MM.1S (cell line): ENCODE results near the gene ANXA2R.
"Not testable (repeated sequence)": the region's sequence is repeated elsewhere in the genome, so short reads cannot be mapped to it uniquely, and the experiment has no call there.

Source experiments
- DNase-seq: peaks from one replicate; pipeline ENCODE4 v3.0.0-alpha.2; 2015
- H2AFZ ChIP-seq: fragments of 300-600 bp; sonication (generic); 2 replicates; pipeline ENCODE4 v1.6.0; 2016; ENCODE audit warnings: antibody characterized with exemption, low read length
- H3F3A ChIP-seq: fragments of 300-600 bp; sonication (generic); 2 replicates; pipeline ENCODE4 v1.6.1; 2016; ENCODE audit warnings: mild to moderate bottlenecking, antibody characterized with exemption, low read length, moderate library complexity, mixed read lengths; ENCODE audit not compliant: insufficient read depth
- H3K27ac ChIP-seq: fragments of 300-600 bp; sonication (generic); 2 replicates; pipeline ENCODE4 v1.5.1; 2016; ENCODE audit warnings: mild to moderate bottlenecking, low read length
- H3K27me3 ChIP-seq: fragments of 300-600 bp; sonication (generic); replicated peaks from 2 replicates; pipeline ENCODE4 v1.6.0; 2016; ENCODE audit warnings: low read length; ENCODE audit not compliant: insufficient read depth
- H3K36me3 ChIP-seq: fragments of 300-600 bp; sonication (generic); replicated peaks from 2 replicates; pipeline ENCODE4 v1.6.1; 2016; ENCODE audit warnings: mild to moderate bottlenecking, low read length, mixed read lengths; ENCODE audit not compliant: insufficient read depth
- H3K4me1 ChIP-seq: fragments of 300-600 bp; sonication (generic); 2 replicates; pipeline ENCODE4 v1.6.1; 2016; ENCODE audit warnings: low read length, mixed read lengths
- H3K4me2 ChIP-seq: fragments of 300-600 bp; sonication (generic); 2 replicates; pipeline ENCODE4 v1.6.0; 2016; ENCODE audit warnings: low read depth, low read length
- H3K4me3 ChIP-seq: fragments of 300-600 bp; sonication (generic); 2 replicates; pipeline ENCODE4 v1.5.1; 2016; ENCODE audit warnings: low read length, mixed read lengths
- H3K79me2 ChIP-seq: fragments of 300-600 bp; sonication (generic); 2 replicates; pipeline ENCODE4 v1.6.1; 2016; ENCODE audit warnings: mixed run types, low read length, mixed read lengths
- H3K9ac ChIP-seq: fragments of 300-600 bp; sonication (generic); 2 replicates; pipeline ENCODE4 v1.6.1; 2016; ENCODE audit warnings: low read length, mixed read lengths
- H3K9me2 ChIP-seq: fragments of 300-600 bp; sonication (generic); replicated peaks from 2 replicates; pipeline ENCODE4 v1.6.1; 2016; ENCODE audit warnings: mild to moderate bottlenecking, low read length, mixed read lengths; ENCODE audit not compliant: insufficient read depth
- H3K9me3 ChIP-seq: fragments of 300-600 bp; sonication (generic); replicated peaks from 2 replicates; pipeline ENCODE4 v1.6.1; 2016; ENCODE audit warnings: mild to moderate bottlenecking, low read length, mixed read lengths; ENCODE audit not compliant: insufficient read depth
- H4K20me1 ChIP-seq: fragments of 300-600 bp; sonication (generic); 2 replicates; pipeline ENCODE4 v1.6.1; 2016; ENCODE audit warnings: mild to moderate bottlenecking, low read length, moderate library complexity, mixed read lengths; ENCODE audit not compliant: insufficient read depth
- EZH2 ChIP-seq: fragments of 300-600 bp; sonication (generic); optimal IDR thresholded peaks from 2 replicates; pipeline ENCODE3; 2017; ENCODE audit warnings: low read depth, mild to moderate bottlenecking, antibody characterized with exemption, low read length, mixed read lengths
- EZH2phosphoT487 ChIP-seq: fragments of 300-600 bp; sonication (generic); IDR thresholded peaks from 2 replicates; pipeline ENCODE4 v1.6.1; 2018; ENCODE audit warnings: antibody characterized with exemption, low read length
- TF ChIP-seq, protein P1 (sequence below): fragments of 300-600 bp; sonication (generic); IDR thresholded peaks from 2 replicates; pipeline ENCODE4 v1.5.1; 2016; ENCODE audit warnings: antibody characterized with exemption, low read length, mixed read lengths

Gene ANXA2R, protein sequence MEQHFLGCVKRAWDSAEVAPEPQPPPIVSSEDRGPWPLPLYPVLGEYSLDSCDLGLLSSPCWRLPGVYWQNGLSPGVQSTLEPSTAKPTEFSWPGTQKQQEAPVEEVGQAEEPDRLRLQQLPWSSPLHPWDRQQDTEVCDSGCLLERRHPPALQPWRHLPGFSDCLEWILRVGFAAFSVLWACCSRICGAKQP

DNA sequence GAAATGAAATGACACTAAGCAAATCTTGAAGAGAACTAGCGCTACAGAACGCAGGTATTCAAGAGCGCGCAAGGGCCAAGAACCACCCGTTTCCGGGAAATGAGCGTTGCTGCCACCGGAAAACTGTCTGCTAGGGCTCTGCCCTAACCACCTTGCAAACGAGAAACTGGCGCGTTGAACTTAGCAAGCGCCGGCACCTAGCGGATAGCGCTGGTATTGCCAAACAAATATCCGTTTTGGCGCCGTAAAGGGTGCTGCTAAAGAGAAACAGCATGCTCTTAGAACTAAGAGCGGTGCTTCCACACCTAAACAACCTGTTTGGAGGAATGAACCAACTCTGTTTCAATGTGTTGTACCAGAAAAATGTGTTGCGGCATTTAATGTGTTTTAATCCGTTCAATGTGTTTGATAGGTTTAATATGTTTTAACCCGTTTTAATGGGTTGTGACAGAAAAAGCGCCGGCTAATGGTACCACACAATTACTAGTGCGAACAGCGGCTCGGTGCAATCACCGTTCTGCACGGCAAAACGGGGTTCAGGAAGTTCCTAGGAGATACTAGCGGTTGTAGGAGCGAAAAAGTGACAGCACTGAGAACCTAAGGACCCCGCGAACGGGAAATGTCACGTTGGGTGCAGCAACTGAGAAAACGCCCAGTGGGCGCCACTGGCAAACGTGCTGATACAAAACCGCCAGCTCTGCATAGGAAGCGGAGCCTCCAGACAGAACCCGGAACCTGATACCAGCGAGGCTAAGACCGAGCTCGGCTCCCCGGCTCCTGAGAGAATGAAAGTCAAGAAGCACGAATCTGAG, at the start of gene ANXA2R:
Gene ANXA2R (minus strand): TSS at position 33 of the 812 bp plus-strand sequence. CDS start 273 bp downstream, outside the sequence.
- H3K79me2 ChIP-seq: no peaks in the 10 kb centered on the region
- H3K4me2 ChIP-seq: peak within 1 kb of the TSS; percentile 78
- no peaks in the 10 kb centered on the region for H3K9me3 ChIP-seq
- H2AFZ ChIP-seq: peak within 1 kb of the TSS; percentile 76
- peaks cover 9% of the 10 kb centered on the region for H3K4me1 ChIP-seq
- TF ChIP-seq EZH2: no peak
- TF ChIP-seq, protein P1, sequence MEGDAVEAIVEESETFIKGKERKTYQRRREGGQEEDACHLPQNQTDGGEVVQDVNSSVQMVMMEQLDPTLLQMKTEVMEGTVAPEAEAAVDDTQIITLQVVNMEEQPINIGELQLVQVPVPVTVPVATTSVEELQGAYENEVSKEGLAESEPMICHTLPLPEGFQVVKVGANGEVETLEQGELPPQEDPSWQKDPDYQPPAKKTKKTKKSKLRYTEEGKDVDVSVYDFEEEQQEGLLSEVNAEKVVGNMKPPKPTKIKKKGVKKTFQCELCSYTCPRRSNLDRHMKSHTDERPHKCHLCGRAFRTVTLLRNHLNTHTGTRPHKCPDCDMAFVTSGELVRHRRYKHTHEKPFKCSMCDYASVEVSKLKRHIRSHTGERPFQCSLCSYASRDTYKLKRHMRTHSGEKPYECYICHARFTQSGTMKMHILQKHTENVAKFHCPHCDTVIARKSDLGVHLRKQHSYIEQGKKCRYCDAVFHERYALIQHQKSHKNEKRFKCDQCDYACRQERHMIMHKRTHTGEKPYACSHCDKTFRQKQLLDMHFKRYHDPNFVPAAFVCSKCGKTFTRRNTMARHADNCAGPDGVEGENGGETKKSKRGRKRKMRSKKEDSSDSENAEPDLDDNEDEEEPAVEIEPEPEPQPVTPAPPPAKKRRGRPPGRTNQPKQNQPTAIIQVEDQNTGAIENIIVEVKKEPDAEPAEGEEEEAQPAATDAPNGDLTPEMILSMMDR: peak; percentile 78
- peak within 1 kb of the TSS; percentile 69 for H3K4me3 ChIP-seq
- H3K9ac ChIP-seq: peak within 1 kb of the TSS; percentile 88
- H3K27ac ChIP-seq: peak within 1 kb of the TSS; percentile 96
- H3K9me2 ChIP-seq: no peaks in the 10 kb centered on the region
- DNase-seq: peak; percentile 98
- H4K20me1 ChIP-seq: no peaks in the 10 kb centered on the region
- H3F3A ChIP-seq: peaks cover 65% of the 10 kb centered on the region
- H3K36me3 ChIP-seq: no peaks in the 10 kb centered on the region
- no peaks in the 10 kb centered on the region for H3K27me3 ChIP-seq

DNA sequence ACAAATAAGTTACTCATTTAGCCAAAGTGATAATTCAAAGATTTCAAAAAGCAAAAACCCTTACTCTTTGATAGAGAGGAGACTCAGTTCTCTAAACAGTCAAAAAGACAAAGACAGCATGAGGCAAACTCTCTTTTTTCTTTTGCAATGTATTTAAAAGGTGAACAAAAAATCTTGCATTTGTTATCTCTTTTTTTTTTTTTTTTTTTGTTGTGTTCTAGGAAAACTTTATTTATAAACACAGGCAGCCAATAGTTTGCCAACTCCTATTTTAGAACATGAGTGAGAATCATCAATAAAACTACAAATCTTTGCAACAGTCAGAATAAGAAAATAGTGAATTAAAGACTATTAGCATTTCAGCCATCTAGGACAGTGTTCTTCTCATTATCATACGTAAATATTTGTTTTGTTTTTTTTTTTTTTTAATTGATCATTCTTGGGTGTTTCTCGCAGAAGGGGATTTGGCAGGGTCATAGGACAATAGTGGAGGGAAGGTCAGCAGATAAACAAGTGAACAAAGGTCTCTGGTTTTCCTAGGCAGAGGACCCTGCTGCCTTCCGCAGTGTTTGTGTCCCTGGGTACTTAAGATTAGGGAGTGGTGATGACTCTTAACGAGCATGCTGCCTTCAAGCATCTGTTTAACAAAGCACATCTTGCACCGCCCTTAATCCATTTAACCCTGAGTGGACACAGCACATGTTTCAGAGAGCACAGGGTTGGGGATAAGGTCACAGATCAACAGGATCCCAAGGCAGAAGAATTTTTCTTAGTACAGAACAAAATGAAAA, 46.2 kb upstream of the ANXA2R start:
- not testable (repeated sequence) for H3K79me2 ChIP-seq, H3F3A ChIP-seq, H3K27ac ChIP-seq, H4K20me1 ChIP-seq, H3K9me2 ChIP-seq, H3K27me3 ChIP-seq, H2AFZ ChIP-seq, H3K4me2 ChIP-seq, H3K36me3 ChIP-seq, H3K9ac ChIP-seq, DNase-seq, H3K4me1 ChIP-seq, H3K4me3 ChIP-seq, H3K9me3 ChIP-seq

DNA sequence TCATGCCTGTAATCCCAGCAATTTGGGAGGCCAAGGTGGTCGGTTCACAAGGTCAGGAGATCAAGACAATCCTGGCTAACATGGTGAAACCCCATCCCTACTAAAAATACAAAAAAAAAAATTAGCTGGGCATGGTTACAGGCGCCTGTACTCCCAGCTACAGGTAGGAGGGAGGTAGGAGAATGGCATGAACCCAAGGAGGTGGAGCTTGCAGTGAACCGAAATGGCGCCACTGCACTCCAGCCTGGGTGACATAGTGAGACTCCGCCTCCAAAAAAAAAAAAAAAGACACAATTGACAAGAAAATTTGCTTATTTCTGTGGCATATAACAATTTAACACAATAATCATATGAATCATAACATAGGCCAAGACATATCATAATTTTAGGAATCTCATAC, 45.3 kb upstream of the ANXA2R start:
- no peak overlapping the region for H3K4me3 ChIP-seq
- no peaks in the 10 kb centered on the region for H3K9me3 ChIP-seq
- H3K9me2 ChIP-seq: no peaks in the 10 kb centered on the region
- no peak for DNase-seq
- H3K4me1 ChIP-seq: no peaks in the 10 kb centered on the region
- H2AFZ ChIP-seq: no peak overlapping the region
- no peaks in the 10 kb centered on the region for H4K20me1 ChIP-seq
- H3K4me2 ChIP-seq: no peak overlapping the region
- no peaks in the 10 kb centered on the region for H3K27me3 ChIP-seq
- H3K36me3 ChIP-seq: no peaks in the 10 kb centered on the region
- TF ChIP-seq, protein P1: no peak
- TF ChIP-seq EZH2phosphoT487 (no peak), EZH2 (no peak)
- no peak overlapping the region for H3K9ac ChIP-seq
- H3K27ac ChIP-seq: no peak overlapping the region
- H3F3A ChIP-seq: no peaks in the 10 kb centered on the region
- H3K79me2 ChIP-seq: no peaks in the 10 kb centered on the region

DNA sequence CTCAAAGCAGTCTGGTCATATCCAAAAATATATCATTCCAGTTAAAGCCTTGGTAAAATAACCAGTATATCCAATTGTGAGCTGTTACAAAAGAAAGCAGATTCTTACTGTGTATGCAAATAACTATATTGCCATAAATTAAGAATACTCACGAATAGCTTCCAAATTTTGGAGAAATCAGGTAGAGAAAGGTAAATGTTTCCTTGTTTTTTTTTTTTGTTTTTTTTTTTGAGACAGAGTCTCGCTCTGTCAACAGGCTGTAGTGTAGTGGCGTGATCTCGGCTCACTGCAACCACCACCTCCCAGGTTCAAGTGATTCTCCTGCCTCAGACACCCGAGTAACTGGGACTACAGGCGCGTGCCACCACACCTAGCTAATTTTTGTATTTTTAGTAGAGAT, 44.3 kb upstream of the ANXA2R start:
- H3K27ac ChIP-seq, H3K4me1 ChIP-seq, H3K4me2 ChIP-seq, H3K27me3 ChIP-seq, H3K4me3 ChIP-seq, H4K20me1 ChIP-seq, H3K9me3 ChIP-seq, DNase-seq, H2AFZ ChIP-seq, H3K9ac ChIP-seq, H3K9me2 ChIP-seq, H3K79me2 ChIP-seq, H3F3A ChIP-seq, H3K36me3 ChIP-seq: not testable (repeated sequence)

DNA sequence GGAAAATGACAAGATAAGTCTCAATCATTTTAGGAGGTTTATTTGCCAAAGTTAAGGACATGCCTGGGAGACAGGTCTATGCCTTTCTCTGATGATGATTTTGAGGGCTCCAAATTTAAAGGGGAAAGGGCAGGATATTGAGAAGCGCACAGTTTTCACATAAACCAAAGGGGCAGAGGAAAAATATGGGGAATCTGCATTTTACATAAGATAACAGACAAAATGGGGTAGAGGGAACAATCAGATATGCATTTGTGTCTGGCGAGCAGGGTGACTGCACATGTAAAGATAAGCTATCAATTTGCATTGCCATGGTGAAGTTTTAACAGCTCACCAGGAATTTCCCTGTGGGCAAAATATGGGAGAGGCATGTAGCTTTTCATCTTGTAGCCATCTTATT, 41.2 kb upstream of the ANXA2R start:
- not testable (repeated sequence) for H4K20me1 ChIP-seq, H3K9ac ChIP-seq, H3F3A ChIP-seq, H3K9me3 ChIP-seq, H3K4me2 ChIP-seq, H3K4me3 ChIP-seq, H3K9me2 ChIP-seq, H2AFZ ChIP-seq, DNase-seq, H3K27me3 ChIP-seq, H3K4me1 ChIP-seq, H3K79me2 ChIP-seq, H3K36me3 ChIP-seq, H3K27ac ChIP-seq
